Measurements from ENCODE around the gene CHAT. TPM values are rescaled to one million over a fixed set of nuclear protein-coding genes. Genes with fewer than 3 reads are reported as not detected.
A peak's percentile ranks its signal among the peaks of the same experiment; 100 is the strongest.

The CHAT gene
- total and polyA plus RNA-seq, 8 donors, result 0.28 TPM; not detected in 7

- Histone ChIP-seq H3K27me3 (peaks cover 0 to 21% (median 5%) of the 10 kb centered on the region in 4 donors), H3K9me3 (no peaks in the 10 kb centered on the region), H3K4me3 (no peak overlapping the region), H3K36me3 (no peaks in the 10 kb centered on the region), H3K27ac (no peak overlapping the region), H3K4me1 (peaks cover 0 to 5% (median 3%) of the 10 kb centered on the region in 3 donors)
- DNase-seq (peak in 1 of 6 donors; percentile 43), ATAC-seq (no peak), FAIRE-seq (no peak)
- intact Hi-C loops (cut with DNase I), result no loop called here
- WGBS, 2 donors, result 4 to 7% methylated on average over 23 of the region's 23 CpGs
- TF ChIP-seq CTCF (IDR thresholded peaks at IDR 0.05), result no peak
Observed at GRCh38 chr10:49613165-49613881, 514 bp upstream of the CHAT start.

- peaks cover 0 to 5% (median 3%) of the 10 kb centered on the region in 3 donors for H3K4me1 ChIP-seq
- FAIRE-seq (no peak), ATAC-seq (no peak), DNase-seq (peak in 2 of 6 donors; percentile 54 to 65)
- peaks cover 0 to 21% (median 5%) of the 10 kb centered on the region in 4 donors for H3K27me3 ChIP-seq
- intact Hi-C loops (cut with DNase I), result no loop called here
- no peak overlapping the region for H3K27ac ChIP-seq
- TF ChIP-seq CTCF (IDR thresholded peaks at IDR 0.05), result no peak
- WGBS, 2 donors, result 3 to 7% methylated on average over 40 to 49 of the region's 49 CpGs
- H3K4me3 ChIP-seq, result no peak overlapping the region
- no peaks in the 10 kb centered on the region for H3K36me3 ChIP-seq
- H3K9me3 ChIP-seq, result no peaks in the 10 kb centered on the region
Observed at GRCh38 chr10:49614242-49615198, 683 bp downstream of the CHAT start.

- no peak overlapping the region for H3K4me3 ChIP-seq
- FAIRE-seq (no peak), DNase-seq (peak in 1 of 6 donors; percentile 31), ATAC-seq (no peak)
- peaks cover 0 to 5% (median 3%) of the 10 kb centered on the region in 3 donors for H3K4me1 ChIP-seq
- peaks cover 0 to 21% (median 5%) of the 10 kb centered on the region in 4 donors for H3K27me3 ChIP-seq
- 53 to 59% methylated on average over 5 of the region's 5 CpGs for WGBS, 2 donors
- TF ChIP-seq CTCF (IDR thresholded peaks at IDR 0.05), result no peak
- H3K9me3 ChIP-seq, result no peaks in the 10 kb centered on the region
- no peak overlapping the region for H3K27ac ChIP-seq
- no peaks in the 10 kb centered on the region for H3K36me3 ChIP-seq
- intact Hi-C loops (cut with DNase I), result no loop called here
Observed at GRCh38 chr10:49615213-49615612, 1.4 kb downstream of the CHAT start.

- DNase-seq, result peak in 1 of 6 donors; percentile 41
- 64 to 72% methylated on average over 5 of the region's 5 CpGs for WGBS, 2 donors
- Histone ChIP-seq H3K4me3 (no peak overlapping the region), H3K9me3 (no peaks in the 10 kb centered on the region), H3K27ac (no peak overlapping the region), H3K36me3 (no peaks in the 10 kb centered on the region), H3K4me1 (peaks cover 0 to 2% (median under 1%) of the 10 kb centered on the region in 3 donors), H3K27me3 (peaks cover 0 to 17% (median 5%) of the 10 kb centered on the region in 4 donors)
- FAIRE-seq, result no peak
- no peak for TF ChIP-seq CTCF (IDR thresholded peaks at IDR 0.05)
- ATAC-seq, result no peak
- intact Hi-C loops (cut with DNase I), result no loop called here
Observed at GRCh38 chr10:49615721-49616120, 1.9 kb downstream of the CHAT start.

Data from pancreas (tissue), 10 donors.